Fibroblast of lung (primary cell): Measurements from ENCODE around the gene SNX30. TPM values are rescaled to one million over a fixed set of nuclear protein-coding genes. Genes with fewer than 3 reads are reported as not detected.

ENCODE experiments used
- DNase-seq, 2 donors: peaks; one replicate each; pipeline versions ENCODE4 v3.0.0 to v3.0.0-alpha.2; 2010; ENCODE audit warnings: low read depth in 2 of 2
- H2AFZ ChIP-seq: 2 replicates; pipeline ENCODE4 v1.5.1; 2012; ENCODE audit warnings: low read length, control low read depth, inconsistent platforms
- H3K27ac ChIP-seq: 2 replicates; pipeline ENCODE4 v1.5.1; 2011; ENCODE audit warnings: low read length, control low read depth; ENCODE audit not compliant: insufficient read depth
- H3K27me3 ChIP-seq: 2 replicates; pipeline ENCODE4 v1.5.1; 2011; ENCODE audit warnings: mild to moderate bottlenecking, low read length; ENCODE audit not compliant: control insufficient read depth, insufficient read depth
- H3K36me3 ChIP-seq: 2 replicates; pipeline ENCODE4 v1.5.1; 2011; ENCODE audit warnings: low read length; ENCODE audit not compliant: control insufficient read depth, insufficient read depth
- H3K4me1 ChIP-seq: 2 replicates; pipeline ENCODE4 v1.5.1; 2011; ENCODE audit warnings: low read length; ENCODE audit not compliant: control insufficient read depth, insufficient read depth; ENCODE audit errors: extremely low read depth
- H3K4me2 ChIP-seq: 2 replicates; pipeline ENCODE4 v1.5.1; 2011; ENCODE audit warnings: low read length, control low read depth; ENCODE audit not compliant: insufficient read depth; ENCODE audit errors: extremely low read depth
- H3K4me3 ChIP-seq, 4 experiments: fragments of 200-600 bp in 1 of 4; sonication (generic) in 1 of 4; replicated peaks in 1 of 4; 2 replicates each; pipeline ENCODE4 v1.5.1; 2011 to 2016; ENCODE audit warnings: low read length in 4 of 4, low read depth in 3 of 4, mild to moderate bottlenecking in 3 of 4, control low read depth in 2 of 4, inconsistent platforms in 1 of 4, mixed read lengths in 1 of 4; ENCODE audit not compliant: insufficient read depth in 1 of 4; ENCODE audit errors: control extremely low read depth in 1 of 4
- H3K79me2 ChIP-seq: 2 replicates; pipeline ENCODE4 v1.5.1; 2012; ENCODE audit warnings: mild to moderate bottlenecking, low read length, inconsistent platforms; ENCODE audit not compliant: control insufficient read depth, insufficient read depth
- H3K9ac ChIP-seq: 2 replicates; pipeline ENCODE4 v1.5.1; 2011; ENCODE audit warnings: mild to moderate bottlenecking, low read length, control low read depth; ENCODE audit not compliant: insufficient read depth
- H3K9me3 ChIP-seq: 2 replicates; pipeline ENCODE4 v1.5.1; 2012; ENCODE audit warnings: low read depth, low read length; ENCODE audit not compliant: control insufficient read depth, insufficient read depth
- H4K20me1 ChIP-seq: 2 replicates; pipeline ENCODE4 v1.5.1; 2011; ENCODE audit warnings: low read length; ENCODE audit not compliant: control insufficient read depth, insufficient read depth; ENCODE audit errors: extremely low read depth
- CTCF ChIP-seq, 2 donors: IDR thresholded peaks in 1 of 2; conservative IDR thresholded peaks in 1 of 2; 1 replicate in 1 of 2; 2 replicates in 1 of 2; pipeline ENCODE4 v1.5.1; 2011 to 2012; ENCODE audit warnings: low read length in 2 of 2, control low read depth in 1 of 2, inconsistent platforms in 1 of 2, low read depth in 1 of 2, mild to moderate bottlenecking in 1 of 2
- EZH2 ChIP-seq: IDR thresholded peaks from 2 replicates; pipeline ENCODE4 v1.5.1; 2012; ENCODE audit warnings: low read length, control low read depth, mild to moderate bottlenecking; ENCODE audit errors: missing control alignments
- polyA plus RNA-seq, 2 donors: library from polyadenylated mRNA; depleted of rRNA in 1 of 2; stranded (reverse) in 1 of 2; unstranded in 1 of 2; fragments of >200 nt; gene quantifications; 2 replicates each; pipeline ENCODE4 v1.2.1, GENCODE V29; 2011 to 2012; ENCODE audit warnings: missing spikeins in 1 of 2
- total RNA-seq: library from RNA; depleted of rRNA; stranded (reverse); fragments of >200 nt; gene quantifications from 2 replicates; pipeline ENCODE4 v1.2.1, GENCODE V29; 2014

Gene SNX30
- total and polyA plus RNA-seq, 2 donors (not counting 1 experiment from before 2014, with no cell fraction given): 7.9 to 20.6 TPM

- no peak for TF ChIP-seq EZH2
- no peak for TF ChIP-seq CTCF (conservative IDR thresholded peaks at IDR 0.05 in 1 of 2, IDR thresholded peaks at IDR 0.05 in 1 of 2; ENCODE audit: low read depth in 1 of 2, low read length in 2 of 2)
- DNase-seq: peak in 1 of 2 donors; percentile 38
- H3K79me2 ChIP-seq: no peaks in the 10 kb centered on the region
- no peak overlapping the region for H2AFZ ChIP-seq
- H3K9ac ChIP-seq: no peak overlapping the region
- H3K4me3 ChIP-seq: no peak overlapping the region
- H3K36me3 ChIP-seq: no peaks in the 10 kb centered on the region
- no peak overlapping the region for H3K27ac ChIP-seq
- no peaks in the 10 kb centered on the region for H3K9me3 ChIP-seq
- no peak overlapping the region for H3K4me2 ChIP-seq
- no peaks in the 10 kb centered on the region for H4K20me1 ChIP-seq
- H3K4me1 ChIP-seq: no peaks in the 10 kb centered on the region
- no peaks in the 10 kb centered on the region for H3K27me3 ChIP-seq
These were observed 80.8 kb downstream of the SNX30 start for GRCh38 chr9:112831281-112831851.

GRCh38 chr9:112831969-112832368, 81.4 kb downstream of the SNX30 start:
- Histone ChIP-seq H3K79me2 (no peaks in the 10 kb centered on the region), H3K9ac (no peak overlapping the region), H2AFZ (no peak overlapping the region), H3K36me3 (no peaks in the 10 kb centered on the region), H3K9me3 (no peaks in the 10 kb centered on the region), H3K4me3 (no peak overlapping the region), H3K27me3 (no peaks in the 10 kb centered on the region), H3K27ac (no peak overlapping the region), H3K4me1 (no peaks in the 10 kb centered on the region), H3K4me2 (no peak overlapping the region), H4K20me1 (no peaks in the 10 kb centered on the region)
- TF ChIP-seq CTCF (conservative IDR thresholded peaks at IDR 0.05 in 1 of 2, IDR thresholded peaks at IDR 0.05 in 1 of 2; ENCODE audit: low read depth in 1 of 2, low read length in 2 of 2) (no peak), EZH2 (no peak)
- DNase-seq: no peak

- H3K27ac ChIP-seq: no peak overlapping the region
- H3K79me2 ChIP-seq: no peaks in the 10 kb centered on the region
- no peaks in the 10 kb centered on the region for H3K27me3 ChIP-seq
- no peaks in the 10 kb centered on the region for H3K36me3 ChIP-seq
- no peak overlapping the region for H3K4me3 ChIP-seq
- no peaks in the 10 kb centered on the region for H3K4me1 ChIP-seq
- no peaks in the 10 kb centered on the region for H4K20me1 ChIP-seq
- H2AFZ ChIP-seq: no peak overlapping the region
- no peak for TF ChIP-seq CTCF (conservative IDR thresholded peaks at IDR 0.05 in 1 of 2, IDR thresholded peaks at IDR 0.05 in 1 of 2; ENCODE audit: low read depth in 1 of 2, low read length in 2 of 2)
- no peak for TF ChIP-seq EZH2
- no peak for DNase-seq
- no peak overlapping the region for H3K9ac ChIP-seq
- no peaks in the 10 kb centered on the region for H3K9me3 ChIP-seq
- H3K4me2 ChIP-seq: no peak overlapping the region
These were observed 82.5 kb downstream of the SNX30 start for GRCh38 chr9:112833081-112833480.
